ENCODE data around the gene EPHB1. TPM values are rescaled to one million over a fixed set of nuclear protein-coding genes. Genes with fewer than 3 reads are reported as not detected.

Gene EPHB1
- total RNA-seq, 1 experiment from 2014 or later: 7.0 TPM

- TF ChIP-seq, protein P1, sequence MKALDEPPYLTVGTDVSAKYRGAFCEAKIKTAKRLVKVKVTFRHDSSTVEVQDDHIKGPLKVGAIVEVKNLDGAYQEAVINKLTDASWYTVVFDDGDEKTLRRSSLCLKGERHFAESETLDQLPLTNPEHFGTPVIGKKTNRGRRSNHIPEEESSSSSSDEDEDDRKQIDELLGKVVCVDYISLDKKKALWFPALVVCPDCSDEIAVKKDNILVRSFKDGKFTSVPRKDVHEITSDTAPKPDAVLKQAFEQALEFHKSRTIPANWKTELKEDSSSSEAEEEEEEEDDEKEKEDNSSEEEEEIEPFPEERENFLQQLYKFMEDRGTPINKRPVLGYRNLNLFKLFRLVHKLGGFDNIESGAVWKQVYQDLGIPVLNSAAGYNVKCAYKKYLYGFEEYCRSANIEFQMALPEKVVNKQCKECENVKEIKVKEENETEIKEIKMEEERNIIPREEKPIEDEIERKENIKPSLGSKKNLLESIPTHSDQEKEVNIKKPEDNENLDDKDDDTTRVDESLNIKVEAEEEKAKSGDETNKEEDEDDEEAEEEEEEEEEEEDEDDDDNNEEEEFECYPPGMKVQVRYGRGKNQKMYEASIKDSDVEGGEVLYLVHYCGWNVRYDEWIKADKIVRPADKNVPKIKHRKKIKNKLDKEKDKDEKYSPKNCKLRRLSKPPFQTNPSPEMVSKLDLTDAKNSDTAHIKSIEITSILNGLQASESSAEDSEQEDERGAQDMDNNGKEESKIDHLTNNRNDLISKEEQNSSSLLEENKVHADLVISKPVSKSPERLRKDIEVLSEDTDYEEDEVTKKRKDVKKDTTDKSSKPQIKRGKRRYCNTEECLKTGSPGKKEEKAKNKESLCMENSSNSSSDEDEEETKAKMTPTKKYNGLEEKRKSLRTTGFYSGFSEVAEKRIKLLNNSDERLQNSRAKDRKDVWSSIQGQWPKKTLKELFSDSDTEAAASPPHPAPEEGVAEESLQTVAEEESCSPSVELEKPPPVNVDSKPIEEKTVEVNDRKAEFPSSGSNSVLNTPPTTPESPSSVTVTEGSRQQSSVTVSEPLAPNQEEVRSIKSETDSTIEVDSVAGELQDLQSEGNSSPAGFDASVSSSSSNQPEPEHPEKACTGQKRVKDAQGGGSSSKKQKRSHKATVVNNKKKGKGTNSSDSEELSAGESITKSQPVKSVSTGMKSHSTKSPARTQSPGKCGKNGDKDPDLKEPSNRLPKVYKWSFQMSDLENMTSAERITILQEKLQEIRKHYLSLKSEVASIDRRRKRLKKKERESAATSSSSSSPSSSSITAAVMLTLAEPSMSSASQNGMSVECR (CRISPR knock-in tag; IDR thresholded peaks at IDR 0.05; ENCODE audit: borderline replicate concordance): no peak
- no peak for TF ChIP-seq FOXJ3 (CRISPR knock-in tag; IDR thresholded peaks at IDR 0.05; ENCODE audit: borderline replicate concordance)
- TF ChIP-seq ZNF121 (CRISPR knock-in tag; IDR thresholded peaks at IDR 0.05): no peak
Measured at GRCh38 chr3:134815519-134815918, 20.5 kb downstream of the EPHB1 start (continued).

GRCh38 chr3:134816623-134817022, 21.6 kb downstream of the EPHB1 start:
- no peak overlapping the region for H3K27ac Mint-ChIP-seq
- ChIA-PET CTCF (interaction anchor here (0.6 kb wide), 1 partner anchor 19 kb away, joined by 6 read pairs; no protein-coding TSS in a partner anchor), POLR2A (no interaction called here)
- no peaks in the 10 kb centered on the region for H3K9me3 Mint-ChIP-seq
- no peaks in the 10 kb centered on the region for H3K36me3 Mint-ChIP-seq
- DNase-seq (ENCODE audit: low spot score) (no peak), ATAC-seq (no peak)
- no peak overlapping the region for H3K4me3 Mint-ChIP-seq
- TF ChIP-seq OVOL2 (CRISPR knock-in tag; IDR thresholded peaks at IDR 0.05; ENCODE audit: borderline replicate concordance): no peak
- TF ChIP-seq MLX (CRISPR knock-in tag; IDR thresholded peaks at IDR 0.05): no peak
- no peak for TF ChIP-seq RORB (CRISPR knock-in tag; IDR thresholded peaks at IDR 0.05)
- TF ChIP-seq CDX4 (CRISPR knock-in tag; IDR thresholded peaks at IDR 0.05; ENCODE audit: borderline replicate concordance): no peak
- no peak for TF ChIP-seq SP1 (CRISPR knock-in tag; conservative IDR thresholded peaks at IDR 0.05)
- TF ChIP-seq HMGXB4 (CRISPR knock-in tag; IDR thresholded peaks at IDR 0.05): no peak
- no peak for TF ChIP-seq ZNF317 (CRISPR knock-in tag; IDR thresholded peaks at IDR 0.05; ENCODE audit: borderline replicate concordance, low read depth)
- TF ChIP-seq ZNF532 (CRISPR knock-in tag; IDR thresholded peaks at IDR 0.05; ENCODE audit: borderline replicate concordance): no peak
- TF ChIP-seq, protein P2, sequence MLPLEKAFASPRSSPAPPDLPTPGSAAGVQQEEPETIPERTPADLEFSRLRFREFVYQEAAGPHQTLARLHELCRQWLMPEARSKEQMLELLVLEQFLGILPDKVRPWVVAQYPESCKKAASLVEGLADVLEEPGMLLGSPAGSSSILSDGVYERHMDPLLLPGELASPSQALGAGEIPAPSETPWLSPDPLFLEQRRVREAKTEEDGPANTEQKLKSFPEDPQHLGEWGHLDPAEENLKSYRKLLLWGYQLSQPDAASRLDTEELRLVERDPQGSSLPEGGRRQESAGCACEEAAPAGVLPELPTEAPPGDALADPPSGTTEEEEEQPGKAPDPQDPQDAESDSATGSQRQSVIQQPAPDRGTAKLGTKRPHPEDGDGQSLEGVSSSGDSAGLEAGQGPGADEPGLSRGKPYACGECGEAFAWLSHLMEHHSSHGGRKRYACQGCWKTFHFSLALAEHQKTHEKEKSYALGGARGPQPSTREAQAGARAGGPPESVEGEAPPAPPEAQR (CRISPR knock-in tag; IDR thresholded peaks at IDR 0.05): no peak
- no peak for TF ChIP-seq MXD4 (CRISPR knock-in tag; IDR thresholded peaks at IDR 0.05; ENCODE audit: borderline replicate concordance)
- TF ChIP-seq ZNF219 (CRISPR knock-in tag; IDR thresholded peaks at IDR 0.05; ENCODE audit: borderline replicate concordance): no peak
- H3K27me3 Mint-ChIP-seq (ENCODE audit: low read depth): no peaks in the 10 kb centered on the region
- peaks cover 13% of the 10 kb centered on the region for H3K4me1 Mint-ChIP-seq
